Activated CD8-positive, alpha-beta memory T cell treated with anti-CD3 and anti-CD28 coated beads, Interleukin-2, amount 50 U/mL, for 1 hour (primary cell): Measurements from ENCODE around the gene RNASE1.
"Not testable (repeated sequence)": the region's sequence is repeated elsewhere in the genome, so short reads cannot be mapped to it uniquely, and the experiment has no call there.

ENCODE experiments used
- DNase-seq: peaks from one replicate; pipeline ENCODE4 v3.0.0-alpha.2; 2020; ENCODE audit errors: extremely low read depth

RNASE1 gene

DNA sequence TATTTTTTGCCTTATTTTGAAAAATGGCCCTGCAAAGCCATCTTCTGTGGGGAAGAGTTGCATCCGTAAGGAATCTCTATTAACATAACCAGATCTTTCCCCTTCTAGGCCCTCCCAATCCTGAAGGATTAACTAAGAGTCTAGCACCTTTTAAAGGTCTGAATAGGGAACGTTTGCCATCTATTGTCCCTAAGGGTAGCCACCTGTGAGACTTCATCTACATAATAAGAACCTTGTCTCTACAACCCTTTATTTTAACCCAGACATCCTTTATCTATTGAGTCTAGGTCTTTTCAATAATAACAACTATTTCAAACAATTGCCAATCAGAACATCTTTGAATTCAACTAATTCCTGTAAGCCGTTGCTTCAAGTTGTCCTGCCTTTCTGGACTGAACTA, 30.0 kb downstream of the RNASE1 start:
- no peak for DNase-seq

DNA sequence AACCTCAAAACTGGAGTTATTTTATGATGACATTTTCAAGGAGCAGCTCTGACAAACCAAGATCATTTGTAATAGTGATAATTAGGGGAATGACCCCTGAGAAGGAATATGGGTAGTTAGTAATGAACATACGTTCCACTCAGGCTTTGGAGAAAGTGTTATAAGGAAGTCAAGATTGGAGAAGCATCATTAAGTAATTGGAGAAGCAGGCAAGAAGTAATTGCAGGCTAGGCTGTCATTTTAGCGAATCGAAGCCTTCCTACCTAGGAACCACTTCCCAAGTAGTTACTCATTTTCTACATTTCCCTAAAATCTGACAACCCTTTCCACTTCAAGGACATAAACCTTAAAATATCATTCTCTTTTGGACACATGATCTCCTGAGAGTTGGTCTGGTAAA, 33.2 kb downstream of the RNASE1 start:
- no peak for DNase-seq

DNA sequence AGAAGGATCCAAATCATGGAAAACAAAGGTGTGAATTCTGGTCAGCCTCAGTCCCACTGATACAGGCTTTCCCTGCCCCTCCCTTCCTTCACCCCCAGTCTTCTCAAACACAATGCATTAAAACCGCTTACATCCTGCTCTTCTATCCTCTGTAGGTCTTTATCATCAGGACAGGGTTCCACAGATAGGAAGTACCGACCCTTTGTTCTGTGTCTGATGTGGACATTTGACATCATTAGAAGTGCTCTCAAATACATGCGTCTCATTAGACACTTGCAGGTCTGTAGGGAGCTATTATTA, 34.1 kb downstream of the RNASE1 start:
- no peak for DNase-seq

DNA sequence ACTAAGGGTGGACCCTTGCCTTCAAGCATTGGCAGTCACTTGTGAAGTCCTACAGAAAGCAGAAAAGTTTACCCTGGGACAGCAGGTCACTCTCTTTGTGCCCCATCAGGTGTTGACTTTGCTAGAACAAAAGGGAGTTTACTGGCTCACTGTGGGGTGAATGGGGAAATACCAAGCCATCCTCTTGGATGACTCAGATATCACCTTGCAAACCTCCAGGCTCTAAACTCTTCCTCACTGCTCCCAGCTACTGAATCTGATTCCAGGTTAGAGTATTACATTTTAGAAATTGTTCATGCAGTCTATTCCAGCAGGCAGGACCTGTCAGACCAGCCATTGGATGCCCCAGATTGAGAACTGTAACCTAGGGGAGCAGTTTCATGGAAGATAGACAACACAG, 41.7 kb downstream of the RNASE1 start:
- no peak for DNase-seq

DNA sequence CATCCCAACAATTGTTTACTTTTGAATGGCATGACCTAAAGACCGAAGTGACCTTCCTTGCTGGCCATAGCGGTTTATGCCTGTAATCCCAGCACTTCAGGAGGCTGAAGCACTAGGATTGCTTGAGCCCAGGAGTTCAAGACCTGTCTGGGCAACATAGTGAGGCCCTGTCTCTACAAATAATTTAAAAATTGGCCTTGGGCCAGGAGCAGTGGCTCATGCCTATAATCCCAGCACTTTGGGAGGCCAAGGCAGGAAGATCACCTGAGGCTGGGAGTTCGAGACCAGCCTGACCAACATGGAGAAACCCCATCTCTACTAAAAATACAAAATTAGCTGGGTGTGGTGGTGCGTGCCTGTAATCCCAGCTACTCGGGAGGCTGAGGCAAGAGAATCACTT, 43.2 kb downstream of the RNASE1 start:
- DNase-seq, result not testable (repeated sequence)

DNA sequence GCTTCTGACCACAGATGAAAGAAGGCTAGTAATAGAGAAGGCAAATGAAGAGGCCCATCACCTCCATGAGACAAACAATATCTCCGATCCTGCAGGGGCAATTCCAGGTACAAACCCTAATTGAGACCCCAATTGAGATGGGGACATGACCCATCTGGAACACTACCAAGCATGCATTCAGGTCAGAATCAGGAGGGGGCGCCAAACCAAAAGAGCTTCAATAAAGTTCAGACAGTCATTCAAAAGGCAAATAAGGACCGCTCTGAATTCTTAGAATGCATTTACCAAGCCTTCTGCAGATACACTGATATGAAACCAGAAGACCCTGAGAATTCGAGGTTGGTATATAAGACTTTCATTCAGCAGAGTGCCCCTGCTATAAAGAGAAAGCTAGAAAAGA, 44.7 kb downstream of the RNASE1 start:
- DNase-seq, result no peak

DNA sequence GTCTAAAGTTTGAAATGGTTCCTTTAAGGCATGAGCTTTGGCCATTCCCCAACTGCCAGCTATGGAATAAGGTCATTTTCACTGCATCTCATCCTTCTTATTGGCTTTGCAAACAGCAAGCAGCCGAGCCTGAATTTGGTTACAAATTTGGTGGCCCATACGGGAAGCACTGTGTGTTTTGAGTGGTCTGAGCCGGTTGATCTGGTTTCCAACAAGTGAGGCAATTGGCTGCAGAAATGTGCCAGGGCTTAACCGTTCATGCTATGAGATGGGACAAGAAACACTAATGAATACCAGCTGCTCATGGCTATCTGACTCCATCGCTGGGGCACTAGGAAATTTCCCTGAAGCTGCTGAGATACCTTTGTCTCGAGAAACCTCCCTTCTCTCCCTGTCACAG, 47.6 kb downstream of the RNASE1 start:
- no peak for DNase-seq

DNA sequence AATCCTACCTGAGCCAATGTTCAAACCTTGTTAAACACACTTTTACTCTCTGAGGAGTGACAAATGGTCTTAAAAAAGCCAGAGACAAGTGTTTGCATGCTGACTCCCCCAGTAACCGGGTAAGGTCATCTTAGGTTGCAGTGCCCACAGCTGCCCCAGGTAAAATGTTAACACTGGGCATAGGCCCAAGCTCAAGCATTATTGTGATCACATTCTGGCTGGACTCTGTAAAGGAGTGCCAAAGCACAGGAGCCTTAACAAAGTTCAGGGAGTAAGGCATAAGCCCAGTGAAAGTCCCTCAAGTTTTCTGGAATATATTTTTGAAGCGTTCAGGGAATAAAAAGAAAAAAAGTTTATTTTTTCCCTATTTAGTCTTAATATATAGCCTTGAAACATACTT, 48.3 kb downstream of the RNASE1 start:
- no peak for DNase-seq

DNA sequence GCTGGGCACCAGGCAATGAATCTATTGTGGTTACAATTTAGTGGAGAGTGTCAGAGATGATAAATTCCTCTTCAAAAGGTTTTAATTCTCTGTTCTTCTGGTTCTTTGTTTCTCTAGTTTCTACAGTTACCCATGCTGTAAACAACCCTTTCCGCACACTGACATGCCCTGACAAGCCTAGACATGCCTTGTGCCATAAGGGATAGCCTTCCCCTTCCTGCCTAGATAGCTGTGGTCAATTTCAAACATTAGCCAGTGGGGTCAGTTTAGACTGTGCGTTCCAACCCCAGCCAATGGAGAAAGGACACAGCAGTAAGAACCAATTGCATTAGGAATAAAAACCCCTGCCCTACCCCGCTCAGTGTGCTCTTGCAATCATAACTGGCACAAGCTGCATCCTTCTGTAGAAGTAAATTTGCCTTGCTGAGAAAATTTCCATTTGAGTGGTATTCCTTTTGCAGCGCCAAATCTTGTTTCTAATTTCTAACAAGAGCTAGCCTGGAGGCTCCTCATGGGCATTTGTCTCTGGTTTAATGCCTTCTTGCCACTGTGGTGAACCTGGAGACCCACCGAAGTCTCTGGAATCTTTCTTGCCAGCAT, 50.6 kb downstream of the RNASE1 start:
- DNase-seq, result no peak
